C4-2B (cell line): ENCODE data around the gene DTD2.

Experiments
- H3K27ac ChIP-seq: fragments of 450-650 bp; 2 replicates; pipeline ENCODE4 v1.5.1; 2017
- ZFX ChIP-seq: fragments of 450-650 bp; IDR thresholded peaks from 2 replicates; pipeline ENCODE4 v1.6.1; 2017
- TF ChIP-seq, protein P1 (sequence below): fragments of 450-650 bp; conservative IDR thresholded peaks from 2 replicates; pipeline ENCODE4 v1.5.1; 2017; ENCODE audit warnings: mild to moderate bottlenecking

DTD2 gene

DNA sequence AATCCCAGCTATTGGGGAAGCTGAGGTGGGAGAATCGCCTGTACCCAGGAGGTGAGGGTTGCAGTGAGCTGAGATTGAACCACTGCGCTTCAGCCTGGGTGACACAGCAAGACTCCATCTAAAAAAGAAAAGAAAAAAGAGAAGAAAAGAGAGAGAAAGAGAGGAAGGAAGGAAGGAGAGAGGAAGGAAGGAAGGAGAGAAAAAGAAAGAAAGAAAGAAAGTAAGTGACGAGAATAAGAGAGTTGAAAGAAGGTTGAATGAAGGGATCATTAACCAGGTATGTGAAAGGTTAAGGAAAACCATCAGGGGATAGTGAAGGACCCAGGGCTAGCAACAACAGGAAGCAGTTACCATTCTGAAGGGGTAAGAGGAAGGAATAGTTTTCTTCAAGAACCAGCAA is 4.2 kb upstream of the DTD2 start:
- TF ChIP-seq, protein P1, sequence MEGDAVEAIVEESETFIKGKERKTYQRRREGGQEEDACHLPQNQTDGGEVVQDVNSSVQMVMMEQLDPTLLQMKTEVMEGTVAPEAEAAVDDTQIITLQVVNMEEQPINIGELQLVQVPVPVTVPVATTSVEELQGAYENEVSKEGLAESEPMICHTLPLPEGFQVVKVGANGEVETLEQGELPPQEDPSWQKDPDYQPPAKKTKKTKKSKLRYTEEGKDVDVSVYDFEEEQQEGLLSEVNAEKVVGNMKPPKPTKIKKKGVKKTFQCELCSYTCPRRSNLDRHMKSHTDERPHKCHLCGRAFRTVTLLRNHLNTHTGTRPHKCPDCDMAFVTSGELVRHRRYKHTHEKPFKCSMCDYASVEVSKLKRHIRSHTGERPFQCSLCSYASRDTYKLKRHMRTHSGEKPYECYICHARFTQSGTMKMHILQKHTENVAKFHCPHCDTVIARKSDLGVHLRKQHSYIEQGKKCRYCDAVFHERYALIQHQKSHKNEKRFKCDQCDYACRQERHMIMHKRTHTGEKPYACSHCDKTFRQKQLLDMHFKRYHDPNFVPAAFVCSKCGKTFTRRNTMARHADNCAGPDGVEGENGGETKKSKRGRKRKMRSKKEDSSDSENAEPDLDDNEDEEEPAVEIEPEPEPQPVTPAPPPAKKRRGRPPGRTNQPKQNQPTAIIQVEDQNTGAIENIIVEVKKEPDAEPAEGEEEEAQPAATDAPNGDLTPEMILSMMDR, result no peak
- no peak for TF ChIP-seq ZFX
- H3K27ac ChIP-seq, result no peak overlapping the region

DNA sequence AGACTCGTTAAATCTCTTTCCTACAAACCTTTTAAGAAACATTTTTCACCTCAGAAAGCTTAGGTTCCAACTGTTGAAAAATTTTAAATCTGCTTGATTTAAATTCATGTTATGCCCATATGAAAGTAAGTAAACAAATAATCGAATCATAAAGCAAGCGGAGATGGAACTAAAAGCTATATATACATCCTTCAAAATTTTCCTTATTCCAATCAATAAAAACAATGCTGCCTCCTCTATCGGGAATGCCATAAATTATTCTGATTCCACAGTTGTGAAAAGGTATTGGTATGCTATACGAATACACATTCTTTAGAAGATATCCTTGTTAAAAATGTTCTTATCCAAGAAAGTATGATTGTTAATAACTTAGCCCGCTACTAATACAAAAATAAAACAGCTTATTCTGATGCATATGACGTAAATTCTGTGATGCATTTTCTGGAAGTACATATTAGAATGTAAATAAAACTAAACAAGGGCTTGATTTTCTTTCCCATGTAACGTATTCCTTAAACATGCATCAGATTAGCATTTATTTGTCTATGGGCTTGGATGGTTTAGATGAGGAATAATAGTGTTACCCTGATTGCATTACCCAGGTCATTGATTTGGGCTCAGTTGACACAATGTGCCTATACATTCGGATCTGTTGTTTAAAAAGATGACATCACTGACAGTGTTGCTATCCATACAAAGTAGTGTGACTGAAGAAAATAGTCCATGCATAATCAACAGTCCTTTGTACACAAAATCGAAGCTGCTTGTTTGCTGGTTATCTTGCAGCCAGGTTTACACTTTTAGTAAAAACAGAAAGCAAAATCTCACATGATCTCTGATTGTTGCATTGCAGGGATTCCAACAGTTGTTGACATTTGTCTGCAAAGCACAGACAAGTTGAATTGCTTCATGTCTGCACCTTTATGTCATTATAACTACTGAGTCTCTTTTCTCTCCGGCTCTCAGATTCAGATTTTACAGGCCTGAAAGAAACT is 656 bp upstream of the DTD2 start:
- H3K27ac ChIP-seq, result peak overlapping the region; percentile 94
- TF ChIP-seq ZFX, result no peak
- TF ChIP-seq, protein P1, result no peak; the same call in 1 of the 2 replicates

- TF ChIP-seq ZFX, result no peak
- TF ChIP-seq, protein P1, result peak; percentile 84
- no peak overlapping the region for H3K27ac ChIP-seq
Observed at GRCh38 chr14:31449971-31450610, 7.2 kb downstream of the DTD2 start.

- H3K27ac ChIP-seq, result no peak overlapping the region
- TF ChIP-seq, protein P1, result no peak
- TF ChIP-seq ZFX, result no peak
Observed at GRCh38 chr14:31449136-31449535, 8.2 kb downstream of the DTD2 start.

DNA sequence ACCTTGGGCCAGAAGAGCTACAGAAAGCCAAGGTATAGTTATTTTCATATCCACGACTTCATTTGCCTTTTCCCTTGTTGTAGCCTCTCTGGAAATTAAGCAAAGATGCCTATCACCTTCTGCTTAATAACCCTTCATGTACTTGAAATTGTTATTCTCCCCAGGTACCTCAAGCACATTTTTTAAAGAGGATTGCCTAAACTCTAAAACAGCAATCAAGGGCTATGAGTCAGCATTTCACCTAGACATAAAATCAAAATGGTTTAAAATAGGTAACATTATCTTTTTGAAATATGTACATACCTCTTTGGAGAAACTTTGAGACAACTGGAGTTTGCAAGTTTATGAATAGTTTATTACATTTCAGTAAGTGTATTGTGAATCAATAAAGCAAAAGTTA is 11.6 kb downstream of the DTD2 start:
- TF ChIP-seq ZFX, result no peak
- TF ChIP-seq, protein P1, result no peak
- no peak overlapping the region for H3K27ac ChIP-seq

- no peak for TF ChIP-seq ZFX
- TF ChIP-seq, protein P1, result no peak
- no peak overlapping the region for H3K27ac ChIP-seq
Observed at GRCh38 chr14:31442284-31442683, 15.0 kb downstream of the DTD2 start.
